Measurements from ENCODE around the gene DRP2. TPM values are rescaled to one million over a fixed set of nuclear protein-coding genes. Genes with fewer than 3 reads are reported as not detected.

DRP2 gene
- total RNA-seq, 2 experiments from 2014 or later: 0.94 to 1.6 TPM

GRCh38 chrX:101219864-101220346, 319 bp downstream of the DRP2 start:
- no peak for DNase-seq
- Mint-ChIP-seq H3K36me3 (no peaks in the 10 kb centered on the region), H3K4me1 (no peaks in the 10 kb centered on the region), H3K27me3 (peaks cover 2% of the 10 kb centered on the region), H3K4me3 (no peak overlapping the region), H3K9me3 (ENCODE audit: low read depth) (no peaks in the 10 kb centered on the region), H3K27ac (peak overlapping the region; percentile 57)
- CTCF ChIA-PET: no interaction called here
- no peak for ATAC-seq

GRCh38 chrX:101220662-101221260, 1.2 kb downstream of the DRP2 start:
- Mint-ChIP-seq H3K4me3 (no peak overlapping the region), H3K9me3 (ENCODE audit: low read depth) (no peaks in the 10 kb centered on the region), H3K36me3 (no peaks in the 10 kb centered on the region), H3K27ac (no peak overlapping the region), H3K4me1 (no peaks in the 10 kb centered on the region), H3K27me3 (no peaks in the 10 kb centered on the region)
- CTCF ChIA-PET: no interaction called here
- ATAC-seq: no peak
- no peak for DNase-seq

- no peaks in the 10 kb centered on the region for H3K9me3 Mint-ChIP-seq (ENCODE audit: low read depth)
- H3K4me1 Mint-ChIP-seq: no peaks in the 10 kb centered on the region
- no peak for ATAC-seq
- no peak overlapping the region for H3K27ac Mint-ChIP-seq
- H3K36me3 Mint-ChIP-seq: no peaks in the 10 kb centered on the region
- no peaks in the 10 kb centered on the region for H3K27me3 Mint-ChIP-seq
- CTCF ChIA-PET: no interaction called here
- H3K4me3 Mint-ChIP-seq: no peak overlapping the region
- DNase-seq: no peak
Measured at GRCh38 chrX:101223226-101223625, 3.6 kb downstream of the DRP2 start.

- no peak overlapping the region for H3K27ac Mint-ChIP-seq
- no peaks in the 10 kb centered on the region for H3K36me3 Mint-ChIP-seq
- no peaks in the 10 kb centered on the region for H3K9me3 Mint-ChIP-seq (ENCODE audit: low read depth)
- peaks cover 2% of the 10 kb centered on the region for H3K27me3 Mint-ChIP-seq
- H3K4me3 Mint-ChIP-seq: no peak overlapping the region
- CTCF ChIA-PET: no interaction called here
- ATAC-seq (no peak), DNase-seq (no peak)
- H3K4me1 Mint-ChIP-seq: no peaks in the 10 kb centered on the region
Measured at GRCh38 chrX:101229170-101229569, 9.6 kb downstream of the DRP2 start.

- Mint-ChIP-seq H3K27me3 (peaks cover 2% of the 10 kb centered on the region), H3K27ac (no peak overlapping the region), H3K4me1 (no peaks in the 10 kb centered on the region), H3K4me3 (no peak overlapping the region), H3K9me3 (ENCODE audit: low read depth) (no peaks in the 10 kb centered on the region), H3K36me3 (no peaks in the 10 kb centered on the region)
- CTCF ChIA-PET: no interaction called here
- ATAC-seq (no peak), DNase-seq (no peak)
Measured at GRCh38 chrX:101230636-101231035, 11.1 kb downstream of the DRP2 start.

GRCh38 chrX:101231080-101231479, 11.5 kb downstream of the DRP2 start:
- Mint-ChIP-seq H3K36me3 (no peaks in the 10 kb centered on the region), H3K27me3 (peaks cover 2% of the 10 kb centered on the region), H3K4me3 (no peak overlapping the region), H3K27ac (no peak overlapping the region), H3K9me3 (ENCODE audit: low read depth) (no peaks in the 10 kb centered on the region), H3K4me1 (no peaks in the 10 kb centered on the region)
- CTCF ChIA-PET: no interaction called here
- no peak for DNase-seq
- no peak for ATAC-seq

- H3K27me3 Mint-ChIP-seq: peaks cover 2% of the 10 kb centered on the region
- DNase-seq (no peak), ATAC-seq (no peak)
- no peaks in the 10 kb centered on the region for H3K4me1 Mint-ChIP-seq
- H3K9me3 Mint-ChIP-seq (ENCODE audit: low read depth): no peaks in the 10 kb centered on the region
- no peaks in the 10 kb centered on the region for H3K36me3 Mint-ChIP-seq
- CTCF ChIA-PET: no interaction called here
- no peak overlapping the region for H3K4me3 Mint-ChIP-seq
- no peak overlapping the region for H3K27ac Mint-ChIP-seq
Measured at GRCh38 chrX:101232316-101232715, 12.7 kb downstream of the DRP2 start.

GRCh38 chrX:101237041-101237440, 17.5 kb downstream of the DRP2 start:
- Mint-ChIP-seq H3K4me3 (no peak overlapping the region), H3K4me1 (no peaks in the 10 kb centered on the region), H3K27ac (no peak overlapping the region), H3K27me3 (no peaks in the 10 kb centered on the region), H3K9me3 (ENCODE audit: low read depth) (no peaks in the 10 kb centered on the region), H3K36me3 (no peaks in the 10 kb centered on the region)
- CTCF ChIA-PET: no interaction called here
- DNase-seq (no peak), ATAC-seq (no peak)

GRCh38 chrX:101241531-101241930, 21.9 kb downstream of the DRP2 start:
- Mint-ChIP-seq H3K36me3 (no peaks in the 10 kb centered on the region), H3K27ac (no peak overlapping the region), H3K4me3 (no peak overlapping the region), H3K9me3 (ENCODE audit: low read depth) (no peaks in the 10 kb centered on the region), H3K4me1 (no peaks in the 10 kb centered on the region), H3K27me3 (no peaks in the 10 kb centered on the region)
- CTCF ChIA-PET: no interaction called here
- ATAC-seq (no peak), DNase-seq (no peak)

GRCh38 chrX:101252634-101253033, 33.0 kb downstream of the DRP2 start:
- ATAC-seq: no peak
- H3K9me3 Mint-ChIP-seq (ENCODE audit: low read depth): no peaks in the 10 kb centered on the region
- H3K27me3 Mint-ChIP-seq: no peaks in the 10 kb centered on the region
- H3K36me3 Mint-ChIP-seq: no peaks in the 10 kb centered on the region
- peaks cover 5% of the 10 kb centered on the region for H3K4me1 Mint-ChIP-seq
- H3K4me3 Mint-ChIP-seq: no peak overlapping the region
- no peak overlapping the region for H3K27ac Mint-ChIP-seq
- CTCF ChIA-PET: no interaction called here
- no peak for DNase-seq

- Mint-ChIP-seq H3K9me3 (ENCODE audit: low read depth) (no peaks in the 10 kb centered on the region), H3K27me3 (no peaks in the 10 kb centered on the region), H3K36me3 (no peaks in the 10 kb centered on the region), H3K4me3 (no peak overlapping the region), H3K27ac (peak overlapping the region; percentile 54), H3K4me1 (peaks cover 12% of the 10 kb centered on the region)
- CTCF ChIA-PET: no interaction called here
- ATAC-seq: peak; percentile 45
- DNase-seq: no peak
Measured at GRCh38 chrX:101257448-101258258, 38.1 kb downstream of the DRP2 start.

- Mint-ChIP-seq H3K27me3 (no peaks in the 10 kb centered on the region), H3K4me1 (peaks cover 12% of the 10 kb centered on the region), H3K27ac (no peak overlapping the region), H3K4me3 (no peak overlapping the region), H3K36me3 (no peaks in the 10 kb centered on the region), H3K9me3 (ENCODE audit: low read depth) (no peaks in the 10 kb centered on the region)
- DNase-seq: no peak
- ATAC-seq: no peak
- CTCF ChIA-PET: no interaction called here
Measured at GRCh38 chrX:101258259-101258581, 38.6 kb downstream of the DRP2 start.

GRCh38 chrX:101260435-101260834, 40.8 kb downstream of the DRP2 start:
- H3K27ac Mint-ChIP-seq: no peak overlapping the region
- peaks cover 12% of the 10 kb centered on the region for H3K4me1 Mint-ChIP-seq
- H3K4me3 Mint-ChIP-seq: no peak overlapping the region
- CTCF ChIA-PET: no interaction called here
- no peaks in the 10 kb centered on the region for H3K36me3 Mint-ChIP-seq
- no peak for DNase-seq
- no peaks in the 10 kb centered on the region for H3K27me3 Mint-ChIP-seq
- no peak for ATAC-seq
- no peaks in the 10 kb centered on the region for H3K9me3 Mint-ChIP-seq (ENCODE audit: low read depth)

GRCh38 chrX:101262590-101262989, 43.0 kb downstream of the DRP2 start:
- H3K36me3 Mint-ChIP-seq: no peaks in the 10 kb centered on the region
- H3K27me3 Mint-ChIP-seq: no peaks in the 10 kb centered on the region
- peaks cover 7% of the 10 kb centered on the region for H3K4me1 Mint-ChIP-seq
- DNase-seq (no peak), ATAC-seq (no peak)
- no peak overlapping the region for H3K4me3 Mint-ChIP-seq
- H3K9me3 Mint-ChIP-seq (ENCODE audit: low read depth): no peaks in the 10 kb centered on the region
- H3K27ac Mint-ChIP-seq: no peak overlapping the region
- CTCF ChIA-PET: no interaction called here

All from activated CD8-positive, alpha-beta memory T cell treated with anti-CD3 and anti-CD28 coated beads, Interleukin-2, amount 10 ng/mL, durations not matched to agents 7 days and 5 days (primary cell).